Nephron (organoid): Measurements from ENCODE around the gene C4orf54.

ENCODE experiments used
- H3K27ac Mint-ChIP-seq, 3 experiments: 2 replicates each; pipeline ENCODE4 v1.8.0; 2020; ENCODE audit warnings: mixed read lengths in 3 of 3, mild to moderate bottlenecking in 2 of 3, moderate library complexity in 1 of 3
- H3K27me3 Mint-ChIP-seq: 2 replicates; pipeline ENCODE4 v1.8.0; 2021; ENCODE audit warnings: low read depth, mild to moderate bottlenecking, moderate library complexity, mixed read lengths
- H3K36me3 Mint-ChIP-seq: 2 replicates; pipeline ENCODE4 v1.8.0; 2020; ENCODE audit warnings: low read depth, mixed read lengths
- H3K4me1 Mint-ChIP-seq: 2 replicates; pipeline ENCODE4 v1.8.0; 2020; ENCODE audit warnings: mixed read lengths
- H3K4me3 Mint-ChIP-seq, 3 experiments: 2 replicates each; pipeline ENCODE4 v1.8.0; 2020; ENCODE audit warnings: mild to moderate bottlenecking in 3 of 3, mixed read lengths in 3 of 3, moderate library complexity in 2 of 3
- H3K9me3 Mint-ChIP-seq: 2 replicates; pipeline ENCODE4 v1.8.0; 2020; ENCODE audit warnings: mixed read lengths
- CTCF ChIP-seq, 3 experiments: fragments of 200-600 bp; sonication (generic); IDR thresholded peaks; one replicate each; pipeline ENCODE4 v1.5.0; 2021; ENCODE audit warnings: antibody characterized with exemption in 3 of 3; ENCODE audit not compliant: unreplicated experiment in 3 of 3

The C4orf54 gene

GRCh38 chr4:99670409-99671073 is 12.9 kb upstream of the C4orf54 start:
- Mint-ChIP-seq H3K36me3 (no peaks in the 10 kb centered on the region), H3K27me3 (no peaks in the 10 kb centered on the region), H3K4me1 (peaks cover 1% of the 10 kb centered on the region), H3K9me3 (peaks cover 40% of the 10 kb centered on the region), H3K27ac (no peak overlapping the region), H3K4me3 (no peak overlapping the region)
- TF ChIP-seq CTCF (IDR thresholded peaks at IDR 0.05; ENCODE audit: unreplicated experiment in 3 of 3) = no peak

- no peaks in the 10 kb centered on the region for H3K27me3 Mint-ChIP-seq
- no peak overlapping the region for H3K27ac Mint-ChIP-seq
- peaks cover 31% of the 10 kb centered on the region for H3K9me3 Mint-ChIP-seq
- H3K4me3 Mint-ChIP-seq = no peak overlapping the region
- no peaks in the 10 kb centered on the region for H3K36me3 Mint-ChIP-seq
- H3K4me1 Mint-ChIP-seq = peaks cover 6% of the 10 kb centered on the region
- no peak for TF ChIP-seq CTCF (IDR thresholded peaks at IDR 0.05; ENCODE audit: unreplicated experiment in 3 of 3)
These were observed 11.5 kb upstream of the C4orf54 start for GRCh38 chr4:99669084-99669483.

GRCh38 chr4:99668472-99668871 is 10.8 kb upstream of the C4orf54 start:
- peaks cover 26% of the 10 kb centered on the region for H3K9me3 Mint-ChIP-seq
- H3K4me1 Mint-ChIP-seq = peaks cover 6% of the 10 kb centered on the region
- H3K4me3 Mint-ChIP-seq = no peak overlapping the region
- no peak overlapping the region for H3K27ac Mint-ChIP-seq
- H3K27me3 Mint-ChIP-seq = no peaks in the 10 kb centered on the region
- TF ChIP-seq CTCF (IDR thresholded peaks at IDR 0.05; ENCODE audit: unreplicated experiment in 3 of 3) = no peak
- no peaks in the 10 kb centered on the region for H3K36me3 Mint-ChIP-seq

GRCh38 chr4:99665983-99666382 is 8.4 kb upstream of the C4orf54 start:
- peaks cover 12% of the 10 kb centered on the region for H3K9me3 Mint-ChIP-seq
- TF ChIP-seq CTCF (IDR thresholded peaks at IDR 0.05; ENCODE audit: unreplicated experiment in 3 of 3) = no peak
- no peak overlapping the region for H3K27ac Mint-ChIP-seq
- no peak overlapping the region for H3K4me3 Mint-ChIP-seq
- no peaks in the 10 kb centered on the region for H3K27me3 Mint-ChIP-seq
- H3K4me1 Mint-ChIP-seq = peaks cover 6% of the 10 kb centered on the region
- no peaks in the 10 kb centered on the region for H3K36me3 Mint-ChIP-seq

- Mint-ChIP-seq H3K27me3 (no peaks in the 10 kb centered on the region), H3K9me3 (peaks cover 4% of the 10 kb centered on the region), H3K27ac (no peak overlapping the region), H3K4me1 (peaks cover 6% of the 10 kb centered on the region), H3K4me3 (no peak overlapping the region), H3K36me3 (no peaks in the 10 kb centered on the region)
- TF ChIP-seq CTCF (IDR thresholded peaks at IDR 0.05; ENCODE audit: unreplicated experiment in 3 of 3) = no peak
These were observed 7.1 kb upstream of the C4orf54 start for GRCh38 chr4:99664716-99665115.

- Mint-ChIP-seq H3K27me3 (no peaks in the 10 kb centered on the region), H3K4me3 (no peak overlapping the region), H3K9me3 (no peaks in the 10 kb centered on the region), H3K4me1 (peaks cover 24% of the 10 kb centered on the region), H3K36me3 (no peaks in the 10 kb centered on the region), H3K27ac (no peak overlapping the region)
- no peak for TF ChIP-seq CTCF (IDR thresholded peaks at IDR 0.05; ENCODE audit: unreplicated experiment in 3 of 3)
These were observed 4.3 kb upstream of the C4orf54 start for GRCh38 chr4:99661907-99662306.
